GM23248 (cell line): ENCODE results near the gene ADRA2C. TPM values are rescaled to one million over a fixed set of nuclear protein-coding genes. Genes with fewer than 3 reads are reported as not detected.

Experiments
- DNase-seq: peaks from one replicate; pipeline ENCODE4 v3.0.0-alpha.2; 2015
- H2AFZ ChIP-seq: fragments of 200-600 bp; sonication (generic); 2 replicates; pipeline ENCODE4 v1.6.1; 2016; ENCODE audit warnings: antibody characterized with exemption
- H3F3A ChIP-seq: fragments of 200-600 bp; sonication (generic); 2 replicates; pipeline ENCODE4 v1.6.1; 2016; ENCODE audit warnings: mild to moderate bottlenecking, antibody characterized with exemption, mixed run types; ENCODE audit not compliant: insufficient read depth
- H3K27ac ChIP-seq: fragments of 200-600 bp; sonication (generic); 2 replicates; pipeline ENCODE4 v1.5.1; 2016; ENCODE audit warnings: mild to moderate bottlenecking
- H3K27me3 ChIP-seq: fragments of 200-600 bp; sonication (generic); replicated peaks from 2 replicates; pipeline ENCODE4 v1.6.1; 2016; ENCODE audit warnings: mild to moderate bottlenecking; ENCODE audit not compliant: insufficient read depth
- H3K36me3 ChIP-seq: fragments of 200-600 bp; sonication (generic); 2 replicates; pipeline ENCODE4 v1.6.1; 2016; ENCODE audit warnings: low read depth, mild to moderate bottlenecking
- H3K4me1 ChIP-seq: fragments of 200-600 bp; sonication (generic); 2 replicates; pipeline ENCODE4 v1.6.1; 2016; ENCODE audit warnings: mild to moderate bottlenecking; ENCODE audit not compliant: insufficient read depth
- H3K4me2 ChIP-seq: fragments of 200-600 bp; sonication (generic); one replicate; pipeline ENCODE4 v1.6.1; 2016; ENCODE audit warnings: mild to moderate bottlenecking; ENCODE audit not compliant: unreplicated experiment
- H3K4me3 ChIP-seq: fragments of 200-600 bp; sonication (generic); 2 replicates; pipeline ENCODE4 v1.5.1; 2016; ENCODE audit warnings: mild to moderate bottlenecking
- H3K79me2 ChIP-seq: fragments of 200-600 bp; sonication (generic); 2 replicates; pipeline ENCODE4 v1.6.1; 2016; ENCODE audit warnings: mild to moderate bottlenecking; ENCODE audit not compliant: insufficient read depth
- H3K9ac ChIP-seq: fragments of 200-600 bp; sonication (generic); 2 replicates; pipeline ENCODE4 v1.6.1; 2016; ENCODE audit warnings: mild to moderate bottlenecking
- H3K9me2 ChIP-seq: fragments of 200-600 bp; sonication (generic); 2 replicates; pipeline ENCODE4 v1.6.1; 2016; ENCODE audit warnings: mixed run types, mild to moderate bottlenecking, moderate library complexity; ENCODE audit not compliant: insufficient read depth
- H3K9me3 ChIP-seq: fragments of 200-600 bp; sonication (generic); one replicate; pipeline ENCODE4 v1.6.1; 2017; ENCODE audit warnings: low read depth
- H4K20me1 ChIP-seq: fragments of 200-600 bp; sonication (generic); 2 replicates; pipeline ENCODE4 v1.6.0; 2016; ENCODE audit not compliant: insufficient read depth
- EZH2 ChIP-seq: fragments of 200-600 bp; sonication (generic); IDR thresholded peaks from 2 replicates; pipeline ENCODE4 v1.6.1; 2018; ENCODE audit warnings: antibody characterized with exemption, mild to moderate bottlenecking; ENCODE audit not compliant: insufficient read depth, poor library complexity, severe bottlenecking
- EZH2phosphoT487 ChIP-seq: fragments of 200-600 bp; sonication (generic); IDR thresholded peaks from 2 replicates; pipeline ENCODE4 v1.6.1; 2018; ENCODE audit warnings: antibody characterized with exemption, moderate library complexity, mild to moderate bottlenecking, low read depth; ENCODE audit not compliant: insufficient read depth
- WGBS, 2 experiments: methylation state at CpG; one replicate each; pipeline ENCODE4 v1.1.6; 2015 to 2017; ENCODE audit warnings: low lambda C conversion rate in 2 of 2, low coverage in 1 of 2; ENCODE audit errors: missing lambda C conversion rate in 2 of 2; 5-methylcytosine and 5-hydroxymethylcytosine counted together
- in situ Hi-C: fragments of 300-500 bp; cut with MboI; formaldehyde crosslinking; loops from 2 replicates; pipeline ENCODE4 v1.15.0; 2020
- polyA plus RNA-seq: library from polyadenylated mRNA; unstranded; fragments of >200 nt; fragmentation: Nextera tagmentation; extraction: Ambion mirVana; gene quantifications from 2 replicates; pipeline ENCODE4 v1.2.1, GENCODE V29; 2016
- total RNA-seq: library from RNA; depleted of rRNA; stranded (reverse); fragments of >200 nt; shearing (Covaris generic); gene quantifications from 2 replicates; pipeline ENCODE4 v1.2.3, GENCODE V29; 2014

ADRA2C gene
- total and polyA plus RNA-seq, 2 experiments from 2014 or later = 0.14 to 2.2 TPM

- H3K79me2 ChIP-seq = no peaks in the 10 kb centered on the region
- H3F3A ChIP-seq = no peaks in the 10 kb centered on the region
- no peaks in the 10 kb centered on the region for H3K36me3 ChIP-seq
- no peak for TF ChIP-seq EZH2
- DNase-seq = peak; percentile 40
- H3K4me2 ChIP-seq = no peak overlapping the region
- H3K27me3 ChIP-seq = no peaks in the 10 kb centered on the region; the same call in 1 of the 2 replicates
- no peak overlapping the region for H2AFZ ChIP-seq
- WGBS, 2 experiments = 67 to 88% methylated on average over 6 to 19 of the region's 19 CpGs
- in situ Hi-C loops = no loop called here
- H4K20me1 ChIP-seq = no peaks in the 10 kb centered on the region
- no peaks in the 10 kb centered on the region for H3K9me2 ChIP-seq
- H3K4me3 ChIP-seq = no peak overlapping the region
- H3K4me1 ChIP-seq = no peaks in the 10 kb centered on the region
- H3K9me3 ChIP-seq = no peaks in the 10 kb centered on the region
- H3K27ac ChIP-seq = no peak overlapping the region
- no peak overlapping the region for H3K9ac ChIP-seq
Measured at GRCh38 chr4:3781193-3781886, 15.2 kb downstream of the ADRA2C start.

- H3K4me1 ChIP-seq = no peaks in the 10 kb centered on the region
- no peak overlapping the region for H3K4me3 ChIP-seq
- whole genome bisulfite sequencing, 2 experiments = 63 to 66% methylated on average over 24 to 25 of the region's 25 CpGs
- H3K9me2 ChIP-seq = no peaks in the 10 kb centered on the region
- no peaks in the 10 kb centered on the region for H3K79me2 ChIP-seq
- no peaks in the 10 kb centered on the region; the same call in 1 of the 2 replicates for H3K27me3 ChIP-seq
- H3F3A ChIP-seq = no peaks in the 10 kb centered on the region
- no peak overlapping the region for H3K9ac ChIP-seq
- DNase-seq = no peak
- no peak overlapping the region for H2AFZ ChIP-seq
- H3K4me2 ChIP-seq = no peak overlapping the region
- no peak overlapping the region for H3K27ac ChIP-seq
- no peak for TF ChIP-seq EZH2phosphoT487
- TF ChIP-seq EZH2 = no peak
- in situ Hi-C loops = no loop called here
- H4K20me1 ChIP-seq = no peaks in the 10 kb centered on the region
- H3K9me3 ChIP-seq = no peaks in the 10 kb centered on the region
- no peaks in the 10 kb centered on the region for H3K36me3 ChIP-seq
Measured at GRCh38 chr4:3781997-3782930, 16.1 kb downstream of the ADRA2C start.

- Histone ChIP-seq H3K79me2 (no peaks in the 10 kb centered on the region), H4K20me1 (no peaks in the 10 kb centered on the region), H3K36me3 (no peaks in the 10 kb centered on the region), H3K9me2 (no peaks in the 10 kb centered on the region), H3K9ac (no peak overlapping the region), H3K27ac (no peak overlapping the region), H3K9me3 (no peaks in the 10 kb centered on the region), H2AFZ (no peak overlapping the region), H3K4me1 (no peaks in the 10 kb centered on the region), H3K4me3 (no peak overlapping the region), H3F3A (no peaks in the 10 kb centered on the region), H3K4me2 (no peak overlapping the region), H3K27me3 (no peaks in the 10 kb centered on the region; the same call in 1 of the 2 replicates)
- peak; percentile 48 for DNase-seq
- WGBS, 2 experiments = 21 to 22% methylated on average over 27 of the region's 27 CpGs
- in situ Hi-C loops = no loop called here
- TF ChIP-seq EZH2 (no peak), EZH2phosphoT487 (no peak)
Measured at GRCh38 chr4:3783693-3784306, 17.6 kb downstream of the ADRA2C start.
